ENCODE measurements around the gene SHROOM3.
"Not testable (repeated sequence)": the region's sequence is repeated elsewhere in the genome, so short reads cannot be mapped to it uniquely, and the experiment has no call there.

SHROOM3 gene

DNA sequence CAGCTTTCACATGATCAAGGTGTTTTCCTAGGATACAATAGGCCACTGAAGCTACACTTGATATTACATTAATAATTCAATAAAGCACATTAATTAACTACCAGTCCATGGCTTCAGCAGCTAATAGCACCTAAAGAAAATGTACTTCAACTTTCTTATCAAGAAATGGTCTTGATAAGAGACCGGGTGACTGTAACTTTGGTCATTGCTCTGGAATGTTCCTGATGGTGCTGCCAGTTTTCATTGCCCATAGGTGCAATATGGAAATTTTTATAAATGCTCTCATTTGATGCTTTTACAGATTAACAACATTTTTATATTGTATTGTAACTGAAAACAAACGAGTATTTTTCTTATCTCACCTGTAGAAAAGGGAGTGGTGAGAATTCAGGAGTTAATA is 165.4 kb downstream of the SHROOM3 start:
- no peak overlapping the region for H3K4me3 ChIP-seq (ENCODE audit: low read depth, low read length)
- no peak for DNase-seq
- no peaks in the 10 kb centered on the region for H3K27me3 ChIP-seq
- no peaks in the 10 kb centered on the region for H3K9me3 ChIP-seq
- H3K36me3 ChIP-seq, result no peaks in the 10 kb centered on the region
- H3K4me1 ChIP-seq, result no peaks in the 10 kb centered on the region
- TF ChIP-seq, protein P1, sequence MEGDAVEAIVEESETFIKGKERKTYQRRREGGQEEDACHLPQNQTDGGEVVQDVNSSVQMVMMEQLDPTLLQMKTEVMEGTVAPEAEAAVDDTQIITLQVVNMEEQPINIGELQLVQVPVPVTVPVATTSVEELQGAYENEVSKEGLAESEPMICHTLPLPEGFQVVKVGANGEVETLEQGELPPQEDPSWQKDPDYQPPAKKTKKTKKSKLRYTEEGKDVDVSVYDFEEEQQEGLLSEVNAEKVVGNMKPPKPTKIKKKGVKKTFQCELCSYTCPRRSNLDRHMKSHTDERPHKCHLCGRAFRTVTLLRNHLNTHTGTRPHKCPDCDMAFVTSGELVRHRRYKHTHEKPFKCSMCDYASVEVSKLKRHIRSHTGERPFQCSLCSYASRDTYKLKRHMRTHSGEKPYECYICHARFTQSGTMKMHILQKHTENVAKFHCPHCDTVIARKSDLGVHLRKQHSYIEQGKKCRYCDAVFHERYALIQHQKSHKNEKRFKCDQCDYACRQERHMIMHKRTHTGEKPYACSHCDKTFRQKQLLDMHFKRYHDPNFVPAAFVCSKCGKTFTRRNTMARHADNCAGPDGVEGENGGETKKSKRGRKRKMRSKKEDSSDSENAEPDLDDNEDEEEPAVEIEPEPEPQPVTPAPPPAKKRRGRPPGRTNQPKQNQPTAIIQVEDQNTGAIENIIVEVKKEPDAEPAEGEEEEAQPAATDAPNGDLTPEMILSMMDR (IDR thresholded peaks at IDR 0.05; ENCODE audit: low read depth, low read length), result no peak

DNA sequence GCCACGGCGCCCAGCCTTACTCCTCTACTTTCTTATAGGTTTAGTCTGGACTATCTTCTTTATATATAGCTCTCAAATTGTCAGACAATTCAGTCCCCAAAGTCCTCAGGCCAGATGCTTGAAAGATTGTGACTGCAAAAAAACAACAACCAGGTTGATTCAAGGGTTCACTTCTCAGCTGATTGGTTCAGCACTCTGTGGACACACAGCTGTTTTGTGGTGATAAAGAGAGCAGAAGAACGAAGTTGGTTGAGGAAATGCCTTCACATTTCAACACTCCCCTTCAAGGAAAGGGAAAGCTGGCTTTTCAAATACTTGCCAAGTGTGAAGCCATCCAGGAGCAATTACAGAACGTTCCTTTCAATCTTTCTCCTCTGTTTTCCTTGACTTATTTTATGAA is 166.8 kb downstream of the SHROOM3 start:
- Histone ChIP-seq H3K4me1 (no peaks in the 10 kb centered on the region), H3K36me3 (no peaks in the 10 kb centered on the region)
- DNase-seq, result no peak

DNA sequence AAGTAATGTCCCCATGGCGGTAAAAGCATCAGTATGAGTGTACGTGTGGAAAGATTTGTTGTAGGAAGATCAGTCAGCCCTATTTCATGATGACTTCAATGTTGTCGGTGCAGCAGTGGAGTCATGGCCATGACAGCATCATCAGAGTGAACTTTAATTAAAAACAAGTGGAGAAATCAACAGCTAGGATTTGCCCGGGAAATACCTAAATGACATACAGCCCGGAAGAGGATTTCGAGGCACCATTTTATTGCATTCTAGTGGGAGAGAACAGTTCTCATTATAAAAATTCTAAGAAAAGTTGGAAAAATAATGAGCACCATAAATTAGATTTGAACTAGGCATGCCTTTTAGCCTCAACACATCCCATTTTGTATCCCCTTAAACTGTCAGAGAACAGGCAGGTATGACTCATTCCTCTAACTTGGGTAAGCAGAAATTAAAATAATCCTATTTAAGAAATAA is 170.1 kb downstream of the SHROOM3 start:
- Histone ChIP-seq H3K9me3 (no peaks in the 10 kb centered on the region), H3K4me3 (ENCODE audit: low read depth, low read length) (no peak overlapping the region), H3K27me3 (no peaks in the 10 kb centered on the region), H3K4me1 (no peaks in the 10 kb centered on the region), H3K36me3 (no peaks in the 10 kb centered on the region)
- TF ChIP-seq, protein P1 (IDR thresholded peaks at IDR 0.05; ENCODE audit: low read depth, low read length), result no peak
- no peak for DNase-seq

More for the DNA sequence above, 166.8 kb downstream of the SHROOM3 start:
- Histone ChIP-seq H3K9me3 (no peaks in the 10 kb centered on the region), H3K4me3 (ENCODE audit: low read depth, low read length) (no peak overlapping the region), H3K27me3 (no peaks in the 10 kb centered on the region)
- TF ChIP-seq, protein P1 (IDR thresholded peaks at IDR 0.05; ENCODE audit: low read depth, low read length), result no peak

DNA sequence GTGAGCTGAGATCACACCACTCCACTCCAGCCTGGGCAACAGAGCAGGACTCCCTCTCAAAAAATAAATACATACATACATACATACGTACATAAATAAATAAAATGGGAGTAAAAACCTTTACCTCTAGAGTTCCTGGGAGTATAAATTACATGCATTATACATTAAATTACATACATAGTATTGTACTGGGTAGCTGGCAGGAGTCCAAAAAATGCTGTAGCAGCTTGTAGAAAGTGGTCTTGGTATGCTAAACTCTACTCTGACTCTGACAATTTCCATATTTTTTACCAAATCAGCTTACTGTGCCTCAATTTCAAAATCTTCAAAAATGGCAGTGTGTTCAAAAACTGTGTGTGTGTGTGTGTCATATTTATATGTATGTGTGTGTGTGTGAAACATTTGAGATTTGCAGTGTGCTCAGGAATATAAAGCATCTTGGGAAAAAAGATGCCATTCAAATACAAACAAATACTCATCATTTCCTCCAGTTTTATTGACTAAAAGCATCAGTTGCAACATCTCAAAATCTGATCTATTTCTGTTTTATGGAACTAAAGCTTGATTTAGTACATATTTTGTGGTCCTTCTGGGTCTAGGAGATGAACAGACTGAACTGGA is 171.7 kb downstream of the SHROOM3 start:
- Histone ChIP-seq H3K27me3 (no peaks in the 10 kb centered on the region), H3K4me3 (ENCODE audit: low read depth, low read length) (no peak overlapping the region), H3K4me1 (no peaks in the 10 kb centered on the region), H3K9me3 (no peaks in the 10 kb centered on the region), H3K36me3 (no peaks in the 10 kb centered on the region)
- TF ChIP-seq, protein P1 (IDR thresholded peaks at IDR 0.05; ENCODE audit: low read depth, low read length), result no peak
- peak; percentile 22 for DNase-seq

DNA sequence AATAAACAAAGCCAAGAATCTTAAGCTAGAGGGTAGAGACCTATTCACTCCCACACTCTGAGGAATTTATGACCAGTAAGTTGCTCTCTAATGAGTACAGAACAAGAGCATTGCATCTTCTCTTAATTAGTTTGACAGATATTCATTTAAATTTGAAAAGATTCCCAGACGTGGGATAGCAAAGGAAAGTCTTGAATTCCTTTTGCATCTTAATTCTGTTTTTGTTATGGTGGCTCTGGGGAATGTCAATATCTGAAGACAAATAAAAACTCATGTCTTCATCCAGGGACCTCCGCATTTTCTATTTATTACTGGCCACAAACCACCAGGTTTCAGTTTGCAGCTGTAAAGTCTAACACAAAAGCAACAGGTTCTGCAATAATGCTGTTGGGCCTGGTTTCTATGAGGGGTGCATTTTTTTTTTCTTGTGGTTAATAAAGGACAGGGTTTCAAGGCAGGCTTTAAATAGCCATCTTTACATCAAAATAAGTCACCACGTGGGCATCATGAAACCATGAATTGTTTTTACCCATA is 172.3 kb downstream of the SHROOM3 start:
- no peaks in the 10 kb centered on the region for H3K36me3 ChIP-seq
- H3K4me3 ChIP-seq (ENCODE audit: low read depth, low read length), result no peak overlapping the region
- no peaks in the 10 kb centered on the region for H3K4me1 ChIP-seq
- TF ChIP-seq, protein P1 (IDR thresholded peaks at IDR 0.05; ENCODE audit: low read depth, low read length), result no peak
- H3K9me3 ChIP-seq, result no peaks in the 10 kb centered on the region
- H3K27me3 ChIP-seq, result no peaks in the 10 kb centered on the region
- no peak for DNase-seq

DNA sequence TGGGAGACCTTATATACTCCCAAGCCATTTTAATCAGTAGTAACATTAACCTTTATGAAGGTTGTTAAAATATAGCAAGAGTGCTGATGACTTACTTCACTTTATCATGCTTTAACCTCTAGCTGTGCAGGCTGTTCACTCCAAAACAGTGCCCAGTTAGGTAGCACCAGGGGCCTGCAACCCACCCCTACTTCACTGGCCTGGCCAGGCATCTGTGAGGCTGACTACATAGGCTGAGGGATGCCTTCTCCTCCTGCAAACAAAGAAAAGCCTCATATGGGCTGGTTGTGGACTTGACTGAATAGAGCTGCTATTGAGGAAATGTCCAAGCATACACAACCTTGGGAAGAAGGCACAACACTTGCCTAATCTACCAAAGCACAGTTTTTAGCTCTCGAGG is 172.8 kb downstream of the SHROOM3 start:
- no peaks in the 10 kb centered on the region for H3K27me3 ChIP-seq
- H3K4me3 ChIP-seq (ENCODE audit: low read depth, low read length), result no peak overlapping the region
- TF ChIP-seq, protein P1 (IDR thresholded peaks at IDR 0.05; ENCODE audit: low read depth, low read length), result no peak
- H3K36me3 ChIP-seq, result no peaks in the 10 kb centered on the region
- H3K9me3 ChIP-seq, result no peaks in the 10 kb centered on the region
- H3K4me1 ChIP-seq, result no peaks in the 10 kb centered on the region
- DNase-seq, result no peak

DNA sequence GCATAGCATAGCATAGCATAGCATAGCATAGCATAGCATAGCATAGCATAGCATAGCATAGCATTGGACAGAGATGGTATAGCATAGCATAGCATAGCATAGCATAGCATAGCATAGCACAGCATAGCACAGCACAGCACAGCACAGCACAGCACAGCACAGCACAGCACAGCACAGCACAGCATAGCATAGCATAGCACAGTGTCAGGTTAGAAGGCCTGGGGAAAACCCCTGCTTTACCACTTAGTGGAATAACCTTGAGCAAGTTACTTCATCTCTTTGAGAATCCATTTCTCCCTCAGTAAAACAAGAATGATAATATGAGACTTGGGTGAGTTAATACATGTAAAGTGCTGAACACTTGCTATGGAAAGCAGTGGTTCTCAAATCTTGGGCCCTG is 173.5 kb downstream of the SHROOM3 start:
- DNase-seq; H3K4me1 ChIP-seq; H3K9me3 ChIP-seq; H3K36me3 ChIP-seq; H3K4me3 ChIP-seq (ENCODE audit: low read depth, low read length); H3K27me3 ChIP-seq: not testable (repeated sequence)

All from BE2C (cell line).